Measurements from ENCODE around the gene RBMS3.

DNA sequence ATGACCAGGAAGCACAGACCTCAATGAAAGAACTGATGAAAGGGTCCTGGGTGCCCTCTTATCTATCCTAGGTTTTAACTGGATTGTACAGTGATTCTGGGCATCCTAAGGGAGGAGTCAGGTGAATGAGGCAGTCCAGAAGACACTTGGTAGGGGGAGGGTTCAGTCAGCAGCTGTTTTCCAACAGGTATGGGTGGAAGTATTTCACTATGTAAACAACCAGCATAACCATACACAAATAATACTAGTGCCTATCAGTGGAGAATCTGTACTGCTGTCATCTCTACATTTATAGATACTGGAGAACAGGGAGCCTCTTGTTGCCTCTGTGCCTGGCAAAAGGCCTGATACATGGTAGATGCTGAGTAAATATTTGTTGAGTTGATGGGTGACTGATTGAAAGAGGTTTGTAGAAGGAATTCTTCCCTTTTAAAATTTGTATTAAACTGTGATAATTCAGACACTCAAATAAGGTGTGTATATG, 328.5 kb downstream of the RBMS3 start:
- TF ChIP-seq, protein P1, sequence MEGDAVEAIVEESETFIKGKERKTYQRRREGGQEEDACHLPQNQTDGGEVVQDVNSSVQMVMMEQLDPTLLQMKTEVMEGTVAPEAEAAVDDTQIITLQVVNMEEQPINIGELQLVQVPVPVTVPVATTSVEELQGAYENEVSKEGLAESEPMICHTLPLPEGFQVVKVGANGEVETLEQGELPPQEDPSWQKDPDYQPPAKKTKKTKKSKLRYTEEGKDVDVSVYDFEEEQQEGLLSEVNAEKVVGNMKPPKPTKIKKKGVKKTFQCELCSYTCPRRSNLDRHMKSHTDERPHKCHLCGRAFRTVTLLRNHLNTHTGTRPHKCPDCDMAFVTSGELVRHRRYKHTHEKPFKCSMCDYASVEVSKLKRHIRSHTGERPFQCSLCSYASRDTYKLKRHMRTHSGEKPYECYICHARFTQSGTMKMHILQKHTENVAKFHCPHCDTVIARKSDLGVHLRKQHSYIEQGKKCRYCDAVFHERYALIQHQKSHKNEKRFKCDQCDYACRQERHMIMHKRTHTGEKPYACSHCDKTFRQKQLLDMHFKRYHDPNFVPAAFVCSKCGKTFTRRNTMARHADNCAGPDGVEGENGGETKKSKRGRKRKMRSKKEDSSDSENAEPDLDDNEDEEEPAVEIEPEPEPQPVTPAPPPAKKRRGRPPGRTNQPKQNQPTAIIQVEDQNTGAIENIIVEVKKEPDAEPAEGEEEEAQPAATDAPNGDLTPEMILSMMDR (IDR thresholded peaks at IDR 0.05; ENCODE audit: control extremely low read depth in 1 of 3, insufficient read depth in 1 of 3, low read depth in 1 of 3, low read length in 3 of 3) = no peak
- TF ChIP-seq POLR2A (IDR thresholded peaks at IDR 0.05; ENCODE audit: control extremely low read depth in 1 of 2, low read depth in 2 of 2, low read length in 2 of 2) (no peak), CHD1 (IDR thresholded peaks at IDR 0.05; ENCODE audit: low read depth, low read length) (no peak), JUN (IDR thresholded peaks at IDR 0.05; ENCODE audit: low read depth, low read length) (no peak), GABPA (IDR thresholded peaks at IDR 0.05; ENCODE audit: borderline replicate concordance, insufficient read depth, low read length) (no peak), TAF1 (IDR thresholded peaks at IDR 0.05; ENCODE audit: low read depth, low read length) (no peak)
- TF ChIP-seq, protein P2, sequence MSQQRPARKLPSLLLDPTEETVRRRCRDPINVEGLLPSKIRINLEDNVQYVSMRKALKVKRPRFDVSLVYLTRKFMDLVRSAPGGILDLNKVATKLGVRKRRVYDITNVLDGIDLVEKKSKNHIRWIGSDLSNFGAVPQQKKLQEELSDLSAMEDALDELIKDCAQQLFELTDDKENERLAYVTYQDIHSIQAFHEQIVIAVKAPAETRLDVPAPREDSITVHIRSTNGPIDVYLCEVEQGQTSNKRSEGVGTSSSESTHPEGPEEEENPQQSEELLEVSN (IDR thresholded peaks at IDR 0.05) = no peak
